Measurements from ENCODE around the gene JAK1. TPM values are rescaled to one million over a fixed set of nuclear protein-coding genes. Genes with fewer than 3 reads are reported as not detected.

Gene JAK1
- total RNA-seq, 2 experiments from 2014 or later: 204 to 205 TPM

DNA sequence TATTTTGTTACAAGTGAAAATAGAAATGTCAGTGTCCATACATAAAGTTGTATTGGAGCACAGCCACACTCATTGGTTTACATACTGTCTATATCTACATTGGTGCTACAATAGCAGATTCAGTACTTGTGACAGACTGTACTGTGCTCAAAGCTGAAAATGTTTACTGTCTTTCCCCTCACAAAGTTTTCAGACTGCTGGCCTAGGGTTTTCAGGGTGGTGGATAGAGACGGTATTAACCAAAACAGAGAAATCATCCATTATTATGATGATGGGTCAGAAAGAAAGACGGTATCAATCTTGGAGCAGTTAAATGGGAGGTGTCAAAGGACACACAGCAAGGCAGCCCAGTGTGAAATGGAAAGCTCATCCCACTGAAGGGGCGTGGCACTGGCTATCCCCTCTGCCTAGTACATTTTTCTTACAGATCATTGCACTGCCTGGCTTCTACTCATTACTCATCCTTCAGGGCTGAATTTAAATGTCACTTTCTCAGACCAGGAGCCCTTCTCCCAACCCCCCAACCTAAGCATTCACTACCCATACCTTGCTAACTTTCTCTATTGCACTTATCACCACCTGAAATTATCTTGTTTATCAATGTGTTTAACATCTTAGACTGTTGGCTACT, 10.2 kb downstream of the JAK1 start:
- H3K9me3 Mint-ChIP-seq: no peaks in the 10 kb centered on the region
- peaks cover 40% of the 10 kb centered on the region for H3K4me1 Mint-ChIP-seq
- no peak for DNase-seq

DNA sequence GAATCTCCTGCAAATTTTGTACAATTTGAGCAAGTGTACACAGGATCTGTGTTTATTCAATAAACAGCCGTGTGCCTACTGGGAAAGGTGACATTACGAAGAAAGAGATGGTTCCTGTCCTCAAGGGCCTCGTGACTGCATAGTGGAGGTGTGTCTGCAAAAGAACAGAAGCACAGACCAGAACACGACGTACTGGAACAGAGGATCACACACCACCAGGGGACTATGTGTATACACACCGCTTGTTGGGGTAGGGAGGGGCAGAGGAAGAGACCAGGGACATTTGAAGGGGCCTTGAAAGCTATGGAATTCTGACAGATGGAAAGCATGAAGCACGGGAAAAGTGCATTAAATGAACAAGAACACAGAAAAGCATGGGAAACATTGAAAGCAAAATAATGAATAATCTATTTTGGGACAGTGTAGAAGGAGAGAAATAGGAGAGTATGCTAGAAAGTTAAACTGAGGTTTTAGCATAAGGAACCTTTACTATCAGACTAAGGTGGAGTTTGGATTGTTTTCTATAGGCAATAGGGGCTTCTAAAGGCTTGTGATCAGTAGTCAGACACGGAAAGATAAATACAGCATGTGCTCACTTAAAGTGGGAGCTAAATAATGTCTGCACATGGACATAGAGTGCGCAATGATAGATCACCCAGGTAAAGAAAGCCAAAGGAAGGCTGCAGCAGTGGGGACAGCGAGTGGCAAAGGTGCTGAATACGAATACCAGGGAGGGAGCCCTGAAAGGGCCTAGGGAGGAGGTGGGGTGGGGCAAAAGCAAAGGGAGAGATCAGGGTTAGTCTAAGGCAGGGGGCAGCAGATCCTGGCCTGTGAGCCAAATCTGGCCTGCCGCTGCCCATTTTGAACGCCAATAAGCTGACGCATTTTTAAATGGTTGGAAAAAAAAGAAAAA, 11.0 kb downstream of the JAK1 start:
- H3K4me1 Mint-ChIP-seq: peaks cover 40% of the 10 kb centered on the region
- DNase-seq: no peak
- H3K4me3 Mint-ChIP-seq: no peak overlapping the region
- POLR2A ChIA-PET: interaction anchor here (0.6 to 2.1 kb wide), 3 partner anchors 10 to 32 kb away, joined by 3 to 16 read pairs (median 4); partner anchors contain the start of gene JAK1
- no peaks in the 10 kb centered on the region for H3K9me3 Mint-ChIP-seq
- no peaks in the 10 kb centered on the region for H3K36me3 Mint-ChIP-seq (ENCODE audit: low read depth)
- H3K27me3 Mint-ChIP-seq: no peaks in the 10 kb centered on the region
- CTCF ChIA-PET: no interaction called here
- no peak overlapping the region for H3K27ac Mint-ChIP-seq

More for the DNA sequence above, 10.2 kb downstream of the JAK1 start:
- no peak overlapping the region for H3K4me3 Mint-ChIP-seq
- H3K36me3 Mint-ChIP-seq (ENCODE audit: low read depth): peaks cover 7% of the 10 kb centered on the region
- ChIA-PET CTCF (no interaction called here), POLR2A (interaction anchor here (1.3 to 2.1 kb wide), 2 partner anchors 10 to 33 kb away, joined by 4 to 16 read pairs; partner anchors contain the start of gene JAK1)
- no peaks in the 10 kb centered on the region for H3K27me3 Mint-ChIP-seq
- no peak overlapping the region for H3K27ac Mint-ChIP-seq

DNA sequence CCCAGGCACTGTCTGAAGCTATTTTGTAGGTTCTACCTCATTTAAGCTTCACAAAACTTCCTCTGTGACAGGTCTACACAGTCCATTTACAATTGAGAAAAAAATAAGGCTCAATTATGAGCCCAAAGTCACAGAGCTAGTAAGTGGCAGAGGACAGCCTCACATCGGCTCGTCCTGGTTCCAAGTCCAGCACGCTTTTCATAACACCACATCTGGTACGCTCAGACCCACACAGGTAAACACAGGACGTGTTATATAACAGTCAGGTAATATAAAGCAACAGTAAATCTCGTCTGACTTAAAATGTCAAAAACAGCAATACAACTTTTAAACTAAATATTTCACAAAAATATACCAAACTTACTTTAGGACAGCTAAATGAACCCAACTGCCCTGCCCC, 13.1 kb downstream of the JAK1 start:
- ChIA-PET CTCF (no interaction called here), POLR2A (interaction anchor here (1.9 kb wide), 1 partner anchor 9 kb away, joined by 8 read pairs; no protein-coding TSS in a partner anchor)
- H3K4me3 Mint-ChIP-seq: no peak overlapping the region
- H3K36me3 Mint-ChIP-seq (ENCODE audit: low read depth): no peaks in the 10 kb centered on the region
- H3K27me3 Mint-ChIP-seq: no peaks in the 10 kb centered on the region
- H3K4me1 Mint-ChIP-seq: peaks cover 44% of the 10 kb centered on the region
- no peak for DNase-seq
- H3K27ac Mint-ChIP-seq: no peak overlapping the region
- H3K9me3 Mint-ChIP-seq: no peaks in the 10 kb centered on the region

DNA sequence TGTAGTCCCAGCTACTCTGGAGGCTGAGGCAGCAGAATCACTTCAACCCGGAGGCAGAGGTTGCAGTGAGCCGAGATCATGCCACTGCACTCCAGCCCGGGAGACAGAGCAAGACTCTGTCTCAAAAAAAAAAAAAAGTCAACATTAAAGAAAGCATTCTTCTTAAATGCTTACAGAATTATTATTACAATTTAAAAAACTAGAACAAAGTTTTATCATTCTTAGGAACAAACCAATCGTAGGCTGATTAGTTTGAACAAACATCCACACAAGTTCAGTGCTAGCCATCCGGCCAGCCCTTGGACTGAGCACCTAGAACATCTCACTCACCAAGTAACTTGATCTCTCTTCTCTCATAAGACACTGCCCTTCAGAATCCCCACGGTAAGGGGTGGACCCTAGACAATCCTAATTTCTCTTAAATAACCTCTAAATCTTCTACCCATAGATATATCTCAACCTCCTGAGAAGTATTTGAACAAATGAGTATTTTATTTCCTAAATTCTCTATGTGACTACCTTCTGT, 16.0 kb downstream of the JAK1 start:
- Mint-ChIP-seq H3K4me1 (peaks cover 59% of the 10 kb centered on the region), H3K4me3 (no peak overlapping the region), H3K36me3 (ENCODE audit: low read depth) (peaks cover 4% of the 10 kb centered on the region), H3K27me3 (no peaks in the 10 kb centered on the region), H3K27ac (peak overlapping the region; percentile 36), H3K9me3 (no peaks in the 10 kb centered on the region)
- no peak for DNase-seq
- POLR2A ChIA-PET: interaction anchor here (0.7 kb wide), 1 partner anchor 16 kb away, joined by 3 read pairs; no protein-coding TSS in a partner anchor
- CTCF ChIA-PET: interaction anchor here (0.8 kb wide), 1 partner anchor 12 kb away, joined by 3 read pairs; no protein-coding TSS in a partner anchor

DNA sequence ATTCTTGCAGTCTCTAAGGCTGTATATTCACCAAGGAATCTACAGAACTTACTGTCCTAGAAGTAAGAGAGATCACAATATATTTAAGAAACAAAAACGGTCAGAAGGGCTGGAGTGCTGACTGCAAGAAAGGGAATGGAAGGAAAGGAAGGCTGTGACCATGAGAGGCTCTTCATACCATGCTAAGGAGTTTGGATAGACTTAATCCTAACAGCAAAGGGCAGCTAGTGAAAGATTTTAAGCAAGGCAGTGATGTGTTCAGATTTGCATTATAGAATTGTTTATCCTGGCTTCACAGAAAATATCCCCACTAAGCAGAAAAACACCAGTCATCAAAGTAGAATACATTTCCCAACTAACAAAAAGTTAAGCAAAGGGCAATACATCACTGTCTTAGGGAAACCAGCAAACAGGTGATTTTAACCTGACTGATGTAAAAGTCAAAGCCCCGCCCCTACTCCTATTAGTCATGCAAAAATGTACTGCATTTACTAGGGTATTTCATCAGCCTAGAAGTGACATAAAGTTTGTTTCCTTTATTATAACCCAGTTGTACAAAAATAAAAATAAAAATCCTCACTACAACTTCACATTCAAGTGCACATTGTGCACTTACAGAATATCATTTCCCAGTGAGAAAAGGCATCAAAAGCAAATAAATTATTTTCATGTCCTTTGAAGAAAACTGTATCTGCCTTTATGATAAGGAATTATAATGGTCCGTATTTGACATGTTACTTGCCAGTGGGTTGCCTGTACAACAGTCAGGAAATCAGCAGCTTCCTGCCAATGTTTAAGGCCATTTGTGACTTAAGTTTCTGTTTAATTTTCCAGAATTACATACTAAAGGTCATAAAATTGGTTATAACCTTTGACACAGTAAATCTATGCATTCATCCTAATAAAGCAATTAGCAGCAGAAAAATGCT, 17.2 kb downstream of the JAK1 start:
- peak overlapping the region; percentile 34 for H3K27ac Mint-ChIP-seq
- ChIA-PET POLR2A (interaction anchor here (0.7 to 1.1 kb wide), 2 partner anchors 18 to 25 kb away, joined by 3 read pairs; no protein-coding TSS in a partner anchor), CTCF (interaction anchor here (0.8 kb wide), 1 partner anchor 13 kb away, joined by 3 read pairs; no protein-coding TSS in a partner anchor)
- H3K4me3 Mint-ChIP-seq: no peak overlapping the region
- H3K27me3 Mint-ChIP-seq: no peaks in the 10 kb centered on the region
- DNase-seq: no peak
- H3K9me3 Mint-ChIP-seq: no peaks in the 10 kb centered on the region
- peaks cover 10% of the 10 kb centered on the region for H3K36me3 Mint-ChIP-seq (ENCODE audit: low read depth)
- peaks cover 60% of the 10 kb centered on the region for H3K4me1 Mint-ChIP-seq

DNA sequence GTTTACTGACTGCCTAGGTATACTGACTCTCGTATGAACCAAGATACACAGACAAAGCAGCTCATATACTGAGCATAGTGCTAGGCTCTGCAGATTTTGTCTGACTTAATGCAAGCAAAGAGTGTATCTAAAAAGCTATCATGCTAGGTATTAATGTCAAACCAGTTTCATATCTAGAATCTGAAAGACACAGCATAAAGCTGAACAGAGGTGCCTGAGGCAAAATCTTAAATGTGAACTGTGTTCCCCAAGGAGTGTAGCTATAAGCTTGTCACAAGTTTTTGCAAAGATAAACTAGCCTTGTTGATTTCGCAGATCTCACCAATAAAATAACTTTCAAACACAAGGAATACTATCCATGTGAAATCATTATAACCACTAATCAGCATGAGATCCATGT, 18.1 kb downstream of the JAK1 start:
- H3K4me3 Mint-ChIP-seq: no peak overlapping the region
- H3K27me3 Mint-ChIP-seq: no peaks in the 10 kb centered on the region
- no peaks in the 10 kb centered on the region for H3K9me3 Mint-ChIP-seq
- peaks cover 10% of the 10 kb centered on the region for H3K36me3 Mint-ChIP-seq (ENCODE audit: low read depth)
- CTCF ChIA-PET: no interaction called here
- POLR2A ChIA-PET: interaction anchor here (1.1 kb wide), 1 partner anchor 25 kb away, joined by 3 read pairs; no protein-coding TSS in a partner anchor
- no peak for DNase-seq
- H3K27ac Mint-ChIP-seq: no peak overlapping the region
- H3K4me1 Mint-ChIP-seq: peaks cover 57% of the 10 kb centered on the region

DNA sequence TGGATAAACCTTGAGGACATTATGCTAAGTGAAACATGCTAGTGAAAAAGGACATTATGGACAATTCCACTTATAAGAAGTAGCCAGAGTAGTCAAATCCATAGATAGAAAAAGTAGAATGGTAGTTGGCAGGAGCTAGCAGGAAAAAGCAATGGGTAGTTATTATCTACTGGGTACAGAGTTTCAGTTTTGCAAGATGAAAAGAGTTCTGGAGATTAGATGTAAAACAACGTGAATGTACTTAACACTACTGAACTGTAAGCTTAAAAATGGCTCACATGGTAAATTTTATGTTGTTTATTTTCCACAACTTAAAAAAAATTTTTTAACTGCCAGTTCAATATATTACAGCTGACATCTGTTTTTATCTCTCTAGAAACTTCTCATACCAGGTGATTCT, 19.4 kb downstream of the JAK1 start:
- H3K4me1 Mint-ChIP-seq: peaks cover 52% of the 10 kb centered on the region
- POLR2A ChIA-PET: interaction anchor here (1.2 kb wide), 1 partner anchor 19 kb away, joined by 4 read pairs; the partner anchor contains the start of gene JAK1
- CTCF ChIA-PET: no interaction called here

DNA sequence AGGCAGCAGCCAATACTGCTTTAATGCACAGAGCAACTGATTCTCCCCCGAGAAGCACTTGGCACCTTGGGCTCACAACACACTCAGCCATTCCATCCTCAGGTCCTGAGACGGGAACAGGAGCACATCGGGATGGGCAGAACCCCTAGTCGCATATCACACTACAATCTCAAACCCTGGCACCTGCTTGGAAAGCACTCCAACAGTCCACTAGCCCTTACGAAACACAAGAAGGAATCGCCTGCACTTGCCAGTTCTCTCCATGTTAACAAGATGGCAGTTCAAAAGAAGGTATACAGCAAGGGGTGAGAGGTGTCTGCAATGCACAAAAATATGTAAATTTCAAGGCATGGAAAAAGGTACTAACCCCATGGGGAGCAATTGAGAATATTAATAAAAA, 21.4 kb downstream of the JAK1 start:
- Mint-ChIP-seq H3K4me3 (no peak overlapping the region), H3K27ac (no peak overlapping the region), H3K36me3 (ENCODE audit: low read depth) (peaks cover 15% of the 10 kb centered on the region), H3K4me1 (peaks cover 47% of the 10 kb centered on the region), H3K9me3 (no peaks in the 10 kb centered on the region), H3K27me3 (no peaks in the 10 kb centered on the region)
- ChIA-PET CTCF (no interaction called here), POLR2A (no interaction called here)
- no peak for DNase-seq

More for the DNA sequence above, 19.4 kb downstream of the JAK1 start:
- DNase-seq: no peak
- no peak overlapping the region for H3K4me3 Mint-ChIP-seq
- no peak overlapping the region for H3K27ac Mint-ChIP-seq
- peaks cover 13% of the 10 kb centered on the region for H3K36me3 Mint-ChIP-seq (ENCODE audit: low read depth)
- no peaks in the 10 kb centered on the region for H3K27me3 Mint-ChIP-seq
- H3K9me3 Mint-ChIP-seq: no peaks in the 10 kb centered on the region

DNA sequence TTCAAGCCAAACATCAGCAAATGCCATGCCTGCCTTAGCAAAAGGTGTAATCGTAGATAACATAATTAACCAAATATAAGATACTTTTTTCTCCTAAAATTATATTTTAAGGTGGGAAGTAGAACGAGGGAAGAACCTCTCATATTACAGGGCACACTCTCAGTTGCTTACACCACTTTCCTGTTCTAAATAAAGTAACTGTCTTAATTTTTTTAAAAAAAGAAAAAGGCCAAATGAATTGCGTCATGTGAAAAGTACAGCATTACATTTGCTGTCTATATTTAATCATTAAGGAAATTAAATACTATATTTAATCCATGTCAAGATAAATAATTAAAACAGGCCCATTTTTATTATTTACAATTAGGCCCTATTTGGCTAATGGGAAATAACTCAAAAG, 23.7 kb downstream of the JAK1 start:
- POLR2A ChIA-PET: no interaction called here
- Mint-ChIP-seq H3K27me3 (no peaks in the 10 kb centered on the region), H3K9me3 (peaks cover 2% of the 10 kb centered on the region), H3K4me1 (peaks cover 30% of the 10 kb centered on the region), H3K36me3 (ENCODE audit: low read depth) (peaks cover 26% of the 10 kb centered on the region), H3K4me3 (no peak overlapping the region), H3K27ac (no peak overlapping the region)
- CTCF ChIA-PET: no interaction called here
- no peak for DNase-seq

DNA sequence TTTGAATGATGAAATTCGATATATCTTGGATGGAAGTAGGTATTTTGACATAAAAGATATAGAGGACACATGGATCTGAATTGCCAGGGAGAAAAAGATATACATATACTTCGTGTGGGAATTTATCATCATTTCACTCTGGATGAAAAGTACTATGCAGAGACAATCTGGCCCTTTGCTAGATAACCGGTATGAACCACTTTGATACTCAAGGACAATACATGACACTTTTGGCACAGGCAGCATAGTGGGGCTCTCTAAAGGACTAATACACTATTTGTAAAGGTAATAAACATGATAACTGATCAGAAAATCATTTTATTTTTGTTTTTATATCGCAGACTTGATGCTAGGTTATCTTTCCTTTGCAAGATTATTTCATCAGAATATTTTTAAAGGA, 24.2 kb downstream of the JAK1 start:
- Mint-ChIP-seq H3K4me1 (peaks cover 25% of the 10 kb centered on the region), H3K27ac (no peak overlapping the region)
- CTCF ChIA-PET: no interaction called here

DNA sequence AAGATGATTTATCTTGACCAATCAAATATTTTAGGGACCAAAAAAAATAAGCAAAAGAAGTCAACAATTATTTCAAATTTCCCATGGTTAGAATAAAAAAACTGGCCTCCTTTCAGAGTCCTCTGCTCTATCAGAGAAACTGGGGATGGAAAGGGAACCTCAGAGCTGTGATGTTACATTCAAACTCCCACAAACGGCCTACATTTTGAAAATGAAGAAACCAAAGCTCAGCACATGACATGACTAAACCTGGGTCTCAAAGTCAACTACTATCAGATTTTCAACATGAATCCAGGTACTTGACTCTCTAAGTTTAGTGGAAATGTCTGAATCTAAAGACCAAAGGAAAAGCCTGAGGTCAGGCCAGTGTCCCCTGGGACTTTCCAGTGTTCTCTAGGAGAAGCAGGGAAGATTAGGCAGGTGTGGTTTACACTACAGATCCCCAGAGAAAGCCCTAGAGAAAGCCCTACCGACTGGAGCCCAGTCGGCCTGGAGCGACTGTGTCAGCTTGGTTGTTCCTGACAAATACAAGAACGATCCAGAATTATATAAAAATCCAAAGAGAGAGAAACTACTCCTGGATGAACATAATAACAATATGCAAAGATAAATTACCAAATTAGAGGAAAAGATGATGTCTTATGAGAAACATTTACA, 24.8 kb downstream of the JAK1 start:
- H3K9me3 Mint-ChIP-seq: peaks cover 2% of the 10 kb centered on the region
- DNase-seq: no peak
- ChIA-PET CTCF (no interaction called here), POLR2A (interaction anchor here (1.1 kb wide), 1 partner anchor 78 kb away, joined by 3 read pairs; no protein-coding TSS in a partner anchor)
- H3K4me1 Mint-ChIP-seq: peaks cover 20% of the 10 kb centered on the region
- no peak overlapping the region for H3K4me3 Mint-ChIP-seq
- H3K36me3 Mint-ChIP-seq (ENCODE audit: low read depth): peaks cover 31% of the 10 kb centered on the region
- H3K27ac Mint-ChIP-seq: no peak overlapping the region
- no peaks in the 10 kb centered on the region for H3K27me3 Mint-ChIP-seq

More for the DNA sequence above, 24.2 kb downstream of the JAK1 start:
- H3K36me3 Mint-ChIP-seq (ENCODE audit: low read depth): peaks cover 29% of the 10 kb centered on the region
- peaks cover 2% of the 10 kb centered on the region for H3K9me3 Mint-ChIP-seq
- no peaks in the 10 kb centered on the region for H3K27me3 Mint-ChIP-seq
- DNase-seq: no peak
- H3K4me3 Mint-ChIP-seq: no peak overlapping the region
- POLR2A ChIA-PET: interaction anchor here (1.1 kb wide), 1 partner anchor 78 kb away, joined by 3 read pairs; no protein-coding TSS in a partner anchor

DNA sequence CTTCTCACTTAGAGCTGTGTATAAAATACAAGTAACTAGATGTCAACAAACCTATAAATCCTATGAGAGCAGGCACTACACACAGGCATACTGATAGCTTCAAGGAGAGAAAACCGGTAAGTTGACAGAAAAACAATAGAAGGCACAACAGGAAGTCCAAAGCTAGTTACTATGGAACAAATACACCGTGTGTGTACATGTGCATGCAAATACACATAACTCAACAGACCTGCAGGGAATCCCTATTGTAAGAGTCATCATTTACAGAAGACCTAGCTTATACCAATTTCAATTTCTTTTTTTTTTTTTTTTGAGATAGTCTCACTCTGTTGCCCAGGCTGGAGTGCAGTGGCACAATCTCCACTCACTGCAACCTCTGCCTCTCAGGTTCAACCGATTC, 26.3 kb downstream of the JAK1 start:
- no peak overlapping the region for H3K27ac Mint-ChIP-seq
- ChIA-PET CTCF (no interaction called here), POLR2A (interaction anchor here (1.0 kb wide), 1 partner anchor 13 kb away, joined by 3 read pairs; no protein-coding TSS in a partner anchor)
- no peaks in the 10 kb centered on the region for H3K27me3 Mint-ChIP-seq
- no peak for DNase-seq
- H3K4me1 Mint-ChIP-seq: peaks cover 14% of the 10 kb centered on the region
- H3K4me3 Mint-ChIP-seq: no peak overlapping the region
- peaks cover 24% of the 10 kb centered on the region for H3K36me3 Mint-ChIP-seq (ENCODE audit: low read depth)
- peaks cover 2% of the 10 kb centered on the region for H3K9me3 Mint-ChIP-seq
